Measurements from ENCODE around the gene EDN1. TPM values are rescaled to one million over a fixed set of nuclear protein-coding genes. Genes with fewer than 3 reads are reported as not detected.

EDN1 gene
- total and polyA plus RNA-seq, 9 of the 15 experiments (the other 6 are each of a cell fraction or from before 2014, with no cell fraction given) = 0.03 to 0.06 TPM; not detected in 7

DNA sequence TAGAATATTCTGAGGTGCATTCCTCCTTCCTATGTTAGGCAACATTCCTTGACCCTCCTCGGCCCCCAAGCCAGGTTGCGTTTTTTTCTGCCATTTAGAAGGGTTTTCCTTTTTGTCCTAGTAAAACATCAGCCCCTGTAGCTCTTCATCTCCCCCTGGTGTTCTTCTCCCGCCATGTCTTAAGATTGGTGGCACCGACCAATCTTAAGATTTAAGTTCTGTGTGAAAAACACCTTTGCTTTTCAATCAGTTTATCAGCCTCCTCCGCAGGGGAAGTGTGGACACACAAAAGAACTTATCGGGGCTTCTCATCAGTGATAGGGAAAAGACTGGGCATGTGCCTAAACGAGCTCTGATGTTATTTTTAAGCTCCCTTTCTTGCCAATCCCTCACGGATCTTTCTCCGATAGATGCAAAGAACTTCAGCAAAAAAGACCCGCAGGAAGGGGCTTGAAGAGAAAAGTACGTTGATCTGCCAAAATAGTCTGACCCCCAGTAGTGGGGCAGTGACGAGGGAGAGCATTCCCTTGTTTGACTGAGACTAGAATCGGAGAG is 719 bp upstream of the EDN1 start (continued):
- TF ChIP-seq, protein P1, sequence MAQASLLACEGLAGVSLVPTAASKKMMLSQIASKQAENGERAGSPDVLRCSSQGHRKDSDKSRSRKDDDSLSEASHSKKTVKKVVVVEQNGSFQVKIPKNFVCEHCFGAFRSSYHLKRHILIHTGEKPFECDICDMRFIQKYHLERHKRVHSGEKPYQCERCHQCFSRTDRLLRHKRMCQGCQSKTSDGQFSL (CRISPR knock-in tag; IDR thresholded peaks at IDR 0.05) = no peak
- TF ChIP-seq, protein P1 (tag; IDR thresholded peaks at IDR 0.05) = no peak
- TF ChIP-seq XRCC5 (IDR thresholded peaks at IDR 0.05; ENCODE audit: low read depth, low read length) (peak; percentile 44; the same call in 1 of the 2 replicates), POLR2AphosphoS2 (IDR thresholded peaks at IDR 0.05; ENCODE audit: low read length) (no peak), RCOR1 (IDR thresholded peaks at IDR 0.05; ENCODE audit: borderline replicate concordance in 1 of 2, low read depth in 2 of 2, low read length in 2 of 2) (0 out of 4 replicates have a peak, but pooled peaks of 1 of the 2 experiments have one; percentile 23), BCOR (IDR thresholded peaks at IDR 0.05) (no peak), RAD21 (CRISPR knock-in tag; conservative IDR thresholded peaks at IDR 0.05 in 1 of 2, IDR thresholded peaks at IDR 0.05 in 1 of 2) (peak; percentile 90)
- TF ChIP-seq, protein P2, sequence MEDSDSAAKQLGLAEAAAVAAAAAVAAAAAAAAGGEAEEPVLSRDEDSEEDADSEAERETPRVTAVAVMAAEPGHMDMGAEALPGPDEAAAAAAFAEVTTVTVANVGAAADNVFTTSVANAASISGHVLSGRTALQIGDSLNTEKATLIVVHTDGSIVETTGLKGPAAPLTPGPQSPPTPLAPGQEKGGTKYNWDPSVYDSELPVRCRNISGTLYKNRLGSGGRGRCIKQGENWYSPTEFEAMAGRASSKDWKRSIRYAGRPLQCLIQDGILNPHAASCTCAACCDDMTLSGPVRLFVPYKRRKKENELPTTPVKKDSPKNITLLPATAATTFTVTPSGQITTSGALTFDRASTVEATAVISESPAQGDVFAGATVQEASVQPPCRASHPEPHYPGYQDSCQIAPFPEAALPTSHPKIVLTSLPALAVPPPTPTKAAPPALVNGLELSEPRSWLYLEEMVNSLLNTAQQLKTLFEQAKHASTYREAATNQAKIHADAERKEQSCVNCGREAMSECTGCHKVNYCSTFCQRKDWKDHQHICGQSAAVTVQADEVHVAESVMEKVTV (CRISPR knock-in tag; IDR thresholded peaks at IDR 0.05) = peak; percentile 81
- TF ChIP-seq, protein P3, sequence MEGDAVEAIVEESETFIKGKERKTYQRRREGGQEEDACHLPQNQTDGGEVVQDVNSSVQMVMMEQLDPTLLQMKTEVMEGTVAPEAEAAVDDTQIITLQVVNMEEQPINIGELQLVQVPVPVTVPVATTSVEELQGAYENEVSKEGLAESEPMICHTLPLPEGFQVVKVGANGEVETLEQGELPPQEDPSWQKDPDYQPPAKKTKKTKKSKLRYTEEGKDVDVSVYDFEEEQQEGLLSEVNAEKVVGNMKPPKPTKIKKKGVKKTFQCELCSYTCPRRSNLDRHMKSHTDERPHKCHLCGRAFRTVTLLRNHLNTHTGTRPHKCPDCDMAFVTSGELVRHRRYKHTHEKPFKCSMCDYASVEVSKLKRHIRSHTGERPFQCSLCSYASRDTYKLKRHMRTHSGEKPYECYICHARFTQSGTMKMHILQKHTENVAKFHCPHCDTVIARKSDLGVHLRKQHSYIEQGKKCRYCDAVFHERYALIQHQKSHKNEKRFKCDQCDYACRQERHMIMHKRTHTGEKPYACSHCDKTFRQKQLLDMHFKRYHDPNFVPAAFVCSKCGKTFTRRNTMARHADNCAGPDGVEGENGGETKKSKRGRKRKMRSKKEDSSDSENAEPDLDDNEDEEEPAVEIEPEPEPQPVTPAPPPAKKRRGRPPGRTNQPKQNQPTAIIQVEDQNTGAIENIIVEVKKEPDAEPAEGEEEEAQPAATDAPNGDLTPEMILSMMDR (IDR thresholded peaks at IDR 0.05 in 2 of 3, conservative IDR thresholded peaks at IDR 0.05 in 1 of 3; ENCODE audit: insufficient read depth in 2 of 3, low read depth in 1 of 3, low read length in 3 of 3) = peak; percentile 80 to 84 (median 81)
